Endothelial cell of umbilical vein (primary cell): ENCODE data around the gene TTC33. TPM values are rescaled to one million over a fixed set of nuclear protein-coding genes. Genes with fewer than 3 reads are reported as not detected.

Experiments
- BruUV-seq: library from RNA; stranded (reverse); fragments of 400-500 nt; replicated peaks from 2 replicates; lab custom pipeline; 2021; lab: Mats Ljungman, UMichigan
- CTCF ChIA-PET: fragments of 300-600, 350-600 bp; sonication (Branson Sonifier 250); formaldehyde crosslinking; loops from one replicate; lab custom pipeline; 2021; ENCODE audit warnings: antibody characterized with exemption, inconsistent platforms; lab: Charles Lee
- POLR2A ChIA-PET: fragments of 300-600, 350-600 bp; sonication (Branson Sonifier 250); formaldehyde crosslinking; loops from one replicate; lab custom pipeline; 2021; ENCODE audit warnings: antibody characterized with exemption, inconsistent platforms; lab: Charles Lee
- DNase-seq: peaks from one replicate; pipeline ENCODE4 v3.0.0-alpha.2; 2011; ENCODE audit warnings: low read depth, low spot score
- FAIRE-seq: peaks from 2 replicates; lab custom pipeline; 2011; peaks lifted over from hg19 to GRCh38; lab: Jason Lieb, UNC
- H2AFZ ChIP-seq: 2 replicates; pipeline ENCODE4 v1.6.0; 2012; ENCODE audit warnings: low read depth, low read length, control low read depth, inconsistent platforms
- H3K27ac ChIP-seq: 2 replicates; pipeline ENCODE4 v1.5.1; 2011; ENCODE audit warnings: low read depth, mild to moderate bottlenecking, control low read depth, low read length, moderate library complexity; ENCODE audit not compliant: insufficient read depth
- H3K27me3 ChIP-seq, 2 experiments: 2 replicates each; pipeline versions ENCODE4 v1.6.0 to v1.6.1; 2011; ENCODE audit warnings: low read length in 2 of 2, mixed read lengths in 1 of 2; ENCODE audit not compliant: control insufficient read depth in 2 of 2, insufficient read depth in 2 of 2
- H3K36me3 ChIP-seq, 2 experiments: 2 replicates in 1 of 2; 3 replicates in 1 of 2; pipeline ENCODE4 v1.5.1; 2011; ENCODE audit warnings: low read length in 2 of 2, mild to moderate bottlenecking in 1 of 2, moderate library complexity in 1 of 2; ENCODE audit not compliant: control insufficient read depth in 2 of 2, insufficient read depth in 2 of 2; ENCODE audit errors: extremely low read depth in 1 of 2
- H3K4me1 ChIP-seq: 3 replicates; pipeline ENCODE4 v1.5.1; 2011; ENCODE audit warnings: mild to moderate bottlenecking, low read length; ENCODE audit not compliant: control insufficient read depth, insufficient read depth; ENCODE audit errors: extremely low read depth
- H3K4me2 ChIP-seq: 2 replicates; pipeline ENCODE4 v1.6.1; 2011; ENCODE audit warnings: low read length, control low read depth, mixed read lengths; ENCODE audit not compliant: insufficient read depth
- H3K4me3 ChIP-seq, 3 experiments: fragments of 200-600 bp in 1 of 3; sonication (generic), shearing (Covaris generic) in 1 of 3; replicated peaks in 1 of 3; 2 replicates each; pipeline ENCODE4 v1.5.1; 2011 to 2016; ENCODE audit warnings: control low read depth in 3 of 3, low read length in 3 of 3, mild to moderate bottlenecking in 2 of 3, inconsistent platforms in 1 of 3, low read depth in 1 of 3, moderate library complexity in 1 of 3; ENCODE audit not compliant: insufficient read depth in 1 of 3
- H3K79me2 ChIP-seq: 2 replicates; pipeline ENCODE4 v1.6.0; 2012; ENCODE audit warnings: low read length, inconsistent platforms; ENCODE audit not compliant: control insufficient read depth, insufficient read depth
- H3K9ac ChIP-seq: replicated peaks from 2 replicates; pipeline ENCODE3; 2011; ENCODE audit warnings: low read length, control low read depth; ENCODE audit not compliant: insufficient read depth; ENCODE audit errors: extremely low read depth
- H3K9me1 ChIP-seq: replicated peaks from 3 replicates; pipeline ENCODE4 v1.6.0; 2011; ENCODE audit warnings: mild to moderate bottlenecking, low read length; ENCODE audit not compliant: control insufficient read depth, insufficient read depth; ENCODE audit errors: extremely low read depth
- H3K9me3 ChIP-seq: replicated peaks from 2 replicates; pipeline ENCODE4 v1.5.1; 2012; ENCODE audit warnings: low read length, inconsistent platforms; ENCODE audit not compliant: control insufficient read depth, insufficient read depth
- H4K20me1 ChIP-seq: replicated peaks from 2 replicates; pipeline ENCODE3; 2011; ENCODE audit warnings: mild to moderate bottlenecking, low read length; ENCODE audit not compliant: control insufficient read depth, insufficient read depth; ENCODE audit errors: extremely low read depth
- EZH2 ChIP-seq: IDR thresholded peaks from 2 replicates; pipeline ENCODE4 v1.6.1; 2012; ENCODE audit warnings: borderline replicate concordance, low read depth, mild to moderate bottlenecking, moderate library complexity, low read length, inconsistent platforms; ENCODE audit not compliant: severe bottlenecking
- FOS ChIP-seq: IDR thresholded peaks from 2 replicates; pipeline ENCODE4 v1.6.1; 2011; ENCODE audit warnings: mild to moderate bottlenecking, low read length, moderate library complexity, borderline replicate concordance; ENCODE audit not compliant: insufficient read depth
- GATA2 ChIP-seq: IDR thresholded peaks from 2 replicates; pipeline ENCODE4 v1.7.0; 2011; ENCODE audit warnings: low read depth, mild to moderate bottlenecking, moderate library complexity, mixed read lengths, low read length; ENCODE audit not compliant: insufficient read length, insufficient read depth
- JUN ChIP-seq: IDR thresholded peaks from 2 replicates; pipeline ENCODE4 v1.6.1; 2011; ENCODE audit warnings: borderline replicate concordance, low read depth; ENCODE audit not compliant: insufficient read length, insufficient read depth
- MAX ChIP-seq: IDR thresholded peaks from 2 replicates; pipeline ENCODE4 v1.6.1; 2011; ENCODE audit not compliant: insufficient read depth, insufficient read length
- MYC ChIP-seq: IDR thresholded peaks from one replicate; pipeline ENCODE4 v1.6.1; 2011; ENCODE audit warnings: mild to moderate bottlenecking, low read depth, low read length
- POLR2A ChIP-seq: IDR thresholded peaks from 2 replicates; pipeline ENCODE4 v1.6.1; 2012; ENCODE audit warnings: low read depth, mild to moderate bottlenecking, control low read depth, low read length
- POLR2AphosphoS5 ChIP-seq: IDR thresholded peaks from 2 replicates; pipeline ENCODE4 v1.6.1; 2012; ENCODE audit warnings: low read depth, mild to moderate bottlenecking, control low read depth, low read length, moderate library complexity; ENCODE audit not compliant: insufficient read depth
- dilution Hi-C: fragments of 300-500 bp; cut with MboI; formaldehyde crosslinking; loops from one replicate; pipeline ENCODE4 v1.15.0; 2019; ENCODE audit warnings: low sequenced_read_pairs; ENCODE audit not compliant: extremely low pct_ligation_motif_present
- intact Hi-C: fragments of 100-400 bp; cut with micrococcal nuclease; formaldehyde crosslinking; loops from one replicate; pipeline ENCODE4 v1.10.0; 2022
- polyA plus RNA-seq, 4 experiments: library from polyadenylated mRNA; depleted of rRNA in 3 of 4; stranded (reverse) in 3 of 4; unstranded in 1 of 4; fragments of >200 nt; gene quantifications; 2 replicates each; pipeline versions ENCODE4 v1.2.1 to v1.2.3, GENCODE V29; 2011 to 2012; ENCODE audit warnings: missing spikeins in 1 of 4
- total RNA-seq: library from RNA; stranded (reverse); gene quantifications from 2 replicates; pipeline ENCODE4 v1.2.3, GENCODE V29; 2021
- TF ChIP-seq, protein P1 (sequence below), 2 donors: IDR thresholded peaks; 1 replicate in 1 of 2; 2 replicates in 1 of 2; pipeline ENCODE4 v1.5.1; 2011; ENCODE audit warnings: low read length in 2 of 2, mild to moderate bottlenecking in 2 of 2, moderate library complexity in 2 of 2, control low read depth in 1 of 2, inconsistent platforms in 1 of 2, low read depth in 1 of 2; ENCODE audit not compliant: insufficient read depth in 1 of 2; ENCODE audit errors: extremely low read depth in 1 of 2

TTC33 gene
- total and polyA plus RNA-seq, 2 donors (not counting 3 experiments of a cell fraction or from before 2014, with no cell fraction given) = 2.2 to 11.7 TPM

DNA sequence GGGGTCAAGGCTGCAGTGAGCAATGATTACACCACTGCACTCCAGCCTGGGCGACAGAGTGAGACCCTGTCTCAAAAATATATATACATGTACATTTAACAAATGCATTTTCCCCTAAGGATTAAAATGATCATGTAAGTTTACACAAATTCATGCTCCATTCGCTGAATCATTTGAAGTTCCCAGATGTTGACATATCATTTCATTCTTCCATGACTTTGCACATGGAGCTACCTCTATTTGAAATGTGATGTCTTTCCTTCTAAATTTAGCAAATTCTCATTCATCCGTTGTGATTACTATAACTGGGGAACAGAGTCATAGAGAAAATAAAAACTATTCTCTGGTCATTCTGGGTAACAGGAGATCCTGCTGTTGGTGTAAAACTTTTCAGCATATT lies 65.5 kb downstream of the TTC33 start:
- ChIA-PET POLR2A (interaction anchor here (2.9 kb wide), 1 partner anchor 11 kb away, joined by 13 read pairs; the partner anchor contains the start of gene PTGER4), CTCF (interaction anchor here (0.9 to 3.6 kb wide), 7 partner anchors 9 to 974 kb away, joined by 3 to 32 read pairs (median 6); no protein-coding TSS in a partner anchor)
- no peaks in the 10 kb centered on the region for H3K9me1 ChIP-seq
- BruUV-seq = no TSS peak
- no peaks in the 10 kb centered on the region for H3K9me3 ChIP-seq
- no peak for DNase-seq
- dilution Hi-C loops (no loop called here), intact Hi-C loops (no loop called here)
- H3K4me1 ChIP-seq = peaks cover 52% of the 10 kb centered on the region
- no peak overlapping the region for H2AFZ ChIP-seq
- no peak for FAIRE-seq
- H3K27ac ChIP-seq = peak overlapping the region; percentile 83
- peaks cover 83% of the 10 kb centered on the region for H3K79me2 ChIP-seq
- no peak overlapping the region for H3K9ac ChIP-seq
- no peak for TF ChIP-seq FOS
- TF ChIP-seq MAX = no peak
- TF ChIP-seq GATA2 = no peak
- TF ChIP-seq MYC = no peak
- no peak for TF ChIP-seq JUN
- no peak for TF ChIP-seq EZH2
- no peak for TF ChIP-seq POLR2A
- TF ChIP-seq POLR2AphosphoS5 = no peak
- TF ChIP-seq, protein P1, sequence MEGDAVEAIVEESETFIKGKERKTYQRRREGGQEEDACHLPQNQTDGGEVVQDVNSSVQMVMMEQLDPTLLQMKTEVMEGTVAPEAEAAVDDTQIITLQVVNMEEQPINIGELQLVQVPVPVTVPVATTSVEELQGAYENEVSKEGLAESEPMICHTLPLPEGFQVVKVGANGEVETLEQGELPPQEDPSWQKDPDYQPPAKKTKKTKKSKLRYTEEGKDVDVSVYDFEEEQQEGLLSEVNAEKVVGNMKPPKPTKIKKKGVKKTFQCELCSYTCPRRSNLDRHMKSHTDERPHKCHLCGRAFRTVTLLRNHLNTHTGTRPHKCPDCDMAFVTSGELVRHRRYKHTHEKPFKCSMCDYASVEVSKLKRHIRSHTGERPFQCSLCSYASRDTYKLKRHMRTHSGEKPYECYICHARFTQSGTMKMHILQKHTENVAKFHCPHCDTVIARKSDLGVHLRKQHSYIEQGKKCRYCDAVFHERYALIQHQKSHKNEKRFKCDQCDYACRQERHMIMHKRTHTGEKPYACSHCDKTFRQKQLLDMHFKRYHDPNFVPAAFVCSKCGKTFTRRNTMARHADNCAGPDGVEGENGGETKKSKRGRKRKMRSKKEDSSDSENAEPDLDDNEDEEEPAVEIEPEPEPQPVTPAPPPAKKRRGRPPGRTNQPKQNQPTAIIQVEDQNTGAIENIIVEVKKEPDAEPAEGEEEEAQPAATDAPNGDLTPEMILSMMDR (IDR thresholded peaks at IDR 0.05; ENCODE audit: extremely low read depth in 1 of 2, insufficient read depth in 1 of 2, low read depth in 1 of 2, low read length in 2 of 2) = no peak
- peaks cover 0 to 26% of the 10 kb centered on the region in 2 experiments for H3K36me3 ChIP-seq
- H3K27me3 ChIP-seq = no peaks in the 10 kb centered on the region
- H4K20me1 ChIP-seq = no peaks in the 10 kb centered on the region
- peak overlapping the region; percentile 77 for H3K4me2 ChIP-seq
- no peak overlapping the region for H3K4me3 ChIP-seq
